ENCODE measurements around the gene RHOD. TPM values are rescaled to one million over a fixed set of nuclear protein-coding genes. Genes with fewer than 3 reads are reported as not detected.

RHOD gene
- polyA plus RNA-seq, 1 donor from 2014 or later, result not detected

GRCh38 chr11:67026941-67027340 lies 29.7 kb upstream of the RHOD start:
- H3F3A ChIP-seq (ENCODE audit: insufficient read depth, low read length, poor library complexity, severe bottlenecking), result no peaks in the 10 kb centered on the region
- no peak overlapping the region for H3K9ac ChIP-seq (ENCODE audit: low read length)
- H3K4me2 ChIP-seq (ENCODE audit: low read length), result no peak overlapping the region
- no peaks in the 10 kb centered on the region for H3K79me2 ChIP-seq (replicated peaks; ENCODE audit: insufficient read depth, low read length)
- H3K9me3 ChIP-seq (ENCODE audit: low read length), result no peaks in the 10 kb centered on the region
- H3K9me2 ChIP-seq (ENCODE audit: insufficient read depth, low read length), result no peaks in the 10 kb centered on the region
- no peak overlapping the region for H3K27ac ChIP-seq (ENCODE audit: low read length)
- TF ChIP-seq CTCF (IDR thresholded peaks at IDR 0.05; ENCODE audit: poor library complexity, severe bottlenecking), result no peak
- TF ChIP-seq EZH2 (IDR thresholded peaks at IDR 0.05; ENCODE audit: borderline replicate concordance, insufficient read depth, low read length, poor library complexity, severe bottlenecking), result no peak
- no peak for TF ChIP-seq REST (IDR thresholded peaks at IDR 0.05; ENCODE audit: borderline replicate concordance)
- TF ChIP-seq POLR2AphosphoS5 (IDR thresholded peaks at IDR 0.05), result no peak
- TF ChIP-seq TAF1 (IDR thresholded peaks at IDR 0.05; ENCODE audit: low read depth), result no peak
- TF ChIP-seq MXI1 (conservative IDR thresholded peaks at IDR 0.05; ENCODE audit: poor library complexity, severe bottlenecking), result no peak
- TF ChIP-seq EP300 (conservative IDR thresholded peaks at IDR 0.05; ENCODE audit: poor library complexity, severe bottlenecking), result no peak
- TF ChIP-seq RAD21 (conservative IDR thresholded peaks at IDR 0.05), result no peak
- TF ChIP-seq SMC3 (conservative IDR thresholded peaks at IDR 0.05; ENCODE audit: poor library complexity), result no peak
- H4K20me1 ChIP-seq (ENCODE audit: insufficient read depth), result no peaks in the 10 kb centered on the region
- no peaks in the 10 kb centered on the region for H3K36me3 ChIP-seq (ENCODE audit: insufficient read depth, low read length)
- H2AFZ ChIP-seq (ENCODE audit: low read depth, low read length), result no peak overlapping the region
- H3K4me3 ChIP-seq (ENCODE audit: low read length), result no peak overlapping the region
- peaks cover 34% of the 10 kb centered on the region for H3K27me3 ChIP-seq (ENCODE audit: insufficient read depth, low read depth, low read length)

GRCh38 chr11:67027483-67027930 lies 29.1 kb upstream of the RHOD start:
- H2AFZ ChIP-seq (ENCODE audit: low read depth, low read length), result no peak overlapping the region
- no peaks in the 10 kb centered on the region for H3K9me3 ChIP-seq (ENCODE audit: low read length)
- H3K27ac ChIP-seq (ENCODE audit: low read length), result no peak overlapping the region
- peaks cover 28% of the 10 kb centered on the region for H3K27me3 ChIP-seq (ENCODE audit: insufficient read depth, low read depth, low read length)
- H3K9ac ChIP-seq (ENCODE audit: low read length), result no peak overlapping the region
- no peaks in the 10 kb centered on the region for H3K9me2 ChIP-seq (ENCODE audit: insufficient read depth, low read length)
- H3F3A ChIP-seq (ENCODE audit: insufficient read depth, low read length, poor library complexity, severe bottlenecking), result no peaks in the 10 kb centered on the region
- no peak overlapping the region for H3K4me2 ChIP-seq (ENCODE audit: low read length)
- H3K79me2 ChIP-seq (replicated peaks; ENCODE audit: insufficient read depth, low read length), result no peaks in the 10 kb centered on the region
- H4K20me1 ChIP-seq (ENCODE audit: insufficient read depth), result no peaks in the 10 kb centered on the region
- no peak for TF ChIP-seq TAF1 (IDR thresholded peaks at IDR 0.05; ENCODE audit: low read depth)
- no peak for TF ChIP-seq MXI1 (conservative IDR thresholded peaks at IDR 0.05; ENCODE audit: poor library complexity, severe bottlenecking)
- TF ChIP-seq EZH2 (IDR thresholded peaks at IDR 0.05; ENCODE audit: borderline replicate concordance, insufficient read depth, low read length, poor library complexity, severe bottlenecking), result no peak
- no peak for TF ChIP-seq EP300 (conservative IDR thresholded peaks at IDR 0.05; ENCODE audit: poor library complexity, severe bottlenecking)
- no peaks in the 10 kb centered on the region for H3K36me3 ChIP-seq (ENCODE audit: insufficient read depth, low read length)
- H3K4me3 ChIP-seq (ENCODE audit: low read length), result no peak overlapping the region
